Peyer's patch (tissue), 4 donors: ENCODE measurements around the gene CGRRF1. TPM values are rescaled to one million over a fixed set of nuclear protein-coding genes. Genes with fewer than 3 reads are reported as not detected.

ENCODE experiments used
- DNase-seq, 3 donors: peaks; one replicate each; pipeline ENCODE4 v3.0.0-alpha.2; 2017 to 2019
- H3K27ac ChIP-seq, 4 donors: fragments of 200-600 bp; sonication (generic); one replicate each; pipeline ENCODE4 v1.5.1; 2016 to 2019
- H3K27me3 ChIP-seq, 2 donors: fragments of 200-600 bp; sonication (generic); one replicate each; pipeline ENCODE4 v1.5.1; 2019
- H3K36me3 ChIP-seq, 3 donors: fragments of 200-600 bp; sonication (generic); one replicate each; pipeline ENCODE4 v1.5.1; 2016 to 2019
- H3K4me1 ChIP-seq, 4 donors: fragments of 200-600 bp; sonication (generic); one replicate each; pipeline ENCODE4 v1.5.1; 2016 to 2019
- H3K4me3 ChIP-seq, 4 donors: fragments of 200-600 bp; sonication (generic); 1 replicate in 3 of 4; 2 replicates in 1 of 4; pipeline ENCODE4 v1.5.1; 2016 to 2019; ENCODE audit warnings: mild to moderate bottlenecking in 1 of 4
- H3K9me3 ChIP-seq, 4 donors: fragments of 200-600 bp; sonication (generic); one replicate each; pipeline ENCODE4 v1.5.1; 2016 to 2019; ENCODE audit warnings: mild to moderate bottlenecking in 1 of 4
- CTCF ChIP-seq, 6 experiments: fragments of 450-650 bp in 4 of 6; fragments of 200-600 bp in 2 of 6; sonication (generic) in 1 of 6; IDR thresholded peaks; one replicate each; pipeline ENCODE4 v1.5.1; 2017 to 2019; ENCODE audit warnings: antibody characterized with exemption in 6 of 6, mild to moderate bottlenecking in 3 of 6, moderate library complexity in 1 of 6
- POLR2A ChIP-seq, 2 donors: fragments of 450-650 bp; IDR thresholded peaks; one replicate each; pipeline ENCODE4 v1.5.1; 2017; ENCODE audit warnings: antibody characterized with exemption in 2 of 2, mild to moderate bottlenecking in 2 of 2, moderate library complexity in 2 of 2
- total RNA-seq, 4 donors: library from RNA; depleted of rRNA; stranded (reverse); fragments of >200 nt; gene quantifications; one replicate each; pipeline ENCODE4 v1.1.0, GENCODE V29; 2016

The CGRRF1 gene
- 10 to 100 TPM; 11.6 to 26.8 (median 19.0) TPM for total RNA-seq

GRCh38 chr14:54509546-54510501 lies at the start of gene CGRRF1:
CGRRF1 (plus strand) TSS chr14:54509906; CDS start chr14:54509960, 54 bp downstream.
- Histone ChIP-seq H3K9me3 (no peaks in the 10 kb centered on the region), H3K4me3 (peak within 1 kb of the TSS; percentile 80 to 93 (median 89)), H3K27me3 (no peaks in the 10 kb centered on the region), H3K4me1 (peaks cover 0 to 11% (median 6%) of the 10 kb centered on the region in 4 donors), H3K36me3 (no peaks in the 10 kb centered on the region), H3K27ac (peak within 1 kb of the TSS; percentile 74 to 82 (median 80))
- DNase-seq: peak; percentile 97 to 100 (median 98)
- TF ChIP-seq CTCF (IDR thresholded peaks at IDR 0.05) (peak; percentile 72 to 87 (median 77)), POLR2A (IDR thresholded peaks at IDR 0.05) (peak; percentile 59 to 67)

- Histone ChIP-seq H3K27ac (no peak overlapping the region), H3K36me3 (no peaks in the 10 kb centered on the region), H3K4me1 (no peaks in the 10 kb centered on the region), H3K27me3 (no peaks in the 10 kb centered on the region), H3K9me3 (peaks cover 0 to 6% (median 0%) of the 10 kb centered on the region in 4 donors), H3K4me3 (no peak overlapping the region)
- no peak for DNase-seq
- TF ChIP-seq POLR2A (IDR thresholded peaks at IDR 0.05) (no peak), CTCF (IDR thresholded peaks at IDR 0.05) (no peak)
Measured at GRCh38 chr14:54462048-54462447, 47.7 kb upstream of the CGRRF1 start.

- H3K27ac ChIP-seq: no peak overlapping the region
- DNase-seq: no peak
- no peak overlapping the region for H3K4me3 ChIP-seq
- H3K36me3 ChIP-seq: no peaks in the 10 kb centered on the region
- TF ChIP-seq CTCF (IDR thresholded peaks at IDR 0.05) (no peak), POLR2A (IDR thresholded peaks at IDR 0.05) (no peak)
- no peaks in the 10 kb centered on the region for H3K27me3 ChIP-seq
- no peaks in the 10 kb centered on the region for H3K9me3 ChIP-seq
- no peaks in the 10 kb centered on the region for H3K4me1 ChIP-seq
Measured at GRCh38 chr14:54465654-54466053, 44.1 kb upstream of the CGRRF1 start.

GRCh38 chr14:54467280-54467679 lies 42.4 kb upstream of the CGRRF1 start:
- no peaks in the 10 kb centered on the region for H3K9me3 ChIP-seq
- no peak overlapping the region for H3K27ac ChIP-seq
- no peaks in the 10 kb centered on the region for H3K36me3 ChIP-seq
- H3K4me1 ChIP-seq: no peaks in the 10 kb centered on the region
- H3K27me3 ChIP-seq: no peaks in the 10 kb centered on the region
- no peak for DNase-seq
- no peak overlapping the region for H3K4me3 ChIP-seq
- TF ChIP-seq POLR2A (IDR thresholded peaks at IDR 0.05) (no peak), CTCF (IDR thresholded peaks at IDR 0.05) (no peak)

- Histone ChIP-seq H3K9me3 (no peaks in the 10 kb centered on the region), H3K4me3 (no peak overlapping the region), H3K4me1 (no peaks in the 10 kb centered on the region), H3K27ac (no peak overlapping the region), H3K27me3 (no peaks in the 10 kb centered on the region), H3K36me3 (no peaks in the 10 kb centered on the region)
- DNase-seq: no peak
- TF ChIP-seq CTCF (IDR thresholded peaks at IDR 0.05) (no peak), POLR2A (IDR thresholded peaks at IDR 0.05) (no peak)
Measured at GRCh38 chr14:54470701-54471100, 39.0 kb upstream of the CGRRF1 start.
